Nephron progenitor cell (in vitro differentiated cells): ENCODE data around the gene YY1.
A peak's percentile ranks its signal among the peaks of the same experiment; 100 is the strongest.

ENCODE experiments used
- DNase-seq: peaks from one replicate; pipeline ENCODE4 v3.0.0; 2021
- H3K27ac Mint-ChIP-seq: 2 replicates; pipeline ENCODE4 v1.8.0; 2021; ENCODE audit warnings: mild to moderate bottlenecking, moderate library complexity, mixed read lengths
- H3K27me3 Mint-ChIP-seq: 2 replicates; pipeline ENCODE4 v1.8.0; 2021; ENCODE audit warnings: mild to moderate bottlenecking, low read depth, mixed read lengths; ENCODE audit not compliant: poor library complexity
- H3K36me3 Mint-ChIP-seq: 2 replicates; pipeline ENCODE4 v1.8.0; 2021; ENCODE audit warnings: low read depth, mixed read lengths
- H3K4me1 Mint-ChIP-seq: 2 replicates; pipeline ENCODE4 v1.8.0; 2021; ENCODE audit warnings: mixed read lengths
- H3K4me3 Mint-ChIP-seq: 2 replicates; pipeline ENCODE4 v1.8.0; 2021; ENCODE audit warnings: mild to moderate bottlenecking, moderate library complexity, mixed read lengths
- H3K9me3 Mint-ChIP-seq: 2 replicates; pipeline ENCODE4 v1.8.0; 2021; ENCODE audit warnings: mild to moderate bottlenecking, moderate library complexity, mixed read lengths
- TF ChIP-seq, protein P1 (sequence below): fragments of 200-600 bp; sonication (generic); IDR thresholded peaks from 2 replicates; pipeline ENCODE4 v1.5.0; 2021; ENCODE audit warnings: antibody characterized with exemption

YY1 gene

DNA sequence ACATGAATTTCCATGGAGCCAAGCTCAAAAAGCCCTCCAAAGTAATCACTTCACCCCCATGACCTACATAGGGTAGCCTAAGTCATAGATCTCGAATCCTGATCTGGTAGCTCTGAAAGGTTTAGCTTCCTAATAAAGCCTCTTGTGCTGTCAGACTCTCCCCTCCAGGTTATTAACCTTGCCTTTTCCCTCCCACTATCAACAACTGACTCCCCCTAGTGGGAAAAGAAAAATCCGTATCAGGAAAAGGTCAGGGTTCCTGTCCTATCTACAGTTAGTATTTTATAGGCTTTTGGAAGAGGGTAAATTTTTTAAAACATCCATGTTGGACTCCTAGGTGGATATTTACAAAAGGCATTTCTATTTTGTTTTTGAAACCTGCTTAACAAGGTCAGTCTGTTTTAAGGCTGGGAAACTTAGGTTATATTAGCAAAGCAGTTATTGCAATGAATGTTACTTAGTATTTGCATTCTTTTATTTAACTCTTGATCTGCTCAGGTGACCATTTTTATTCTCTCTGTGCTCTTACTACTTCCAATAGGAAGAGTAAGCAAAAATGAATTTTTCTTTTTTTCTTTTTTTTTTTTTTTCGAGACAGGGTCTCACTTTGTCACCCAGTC, 8.0 kb downstream of the YY1 start:
- Mint-ChIP-seq H3K36me3 (peaks cover 44% of the 10 kb centered on the region), H3K27me3 (peaks cover 5% of the 10 kb centered on the region), H3K4me3 (no peak overlapping the region), H3K4me1 (peaks cover 58% of the 10 kb centered on the region), H3K9me3 (peaks cover 3% of the 10 kb centered on the region), H3K27ac (peak overlapping the region; percentile 62)
- no peak for DNase-seq
- TF ChIP-seq, protein P1, sequence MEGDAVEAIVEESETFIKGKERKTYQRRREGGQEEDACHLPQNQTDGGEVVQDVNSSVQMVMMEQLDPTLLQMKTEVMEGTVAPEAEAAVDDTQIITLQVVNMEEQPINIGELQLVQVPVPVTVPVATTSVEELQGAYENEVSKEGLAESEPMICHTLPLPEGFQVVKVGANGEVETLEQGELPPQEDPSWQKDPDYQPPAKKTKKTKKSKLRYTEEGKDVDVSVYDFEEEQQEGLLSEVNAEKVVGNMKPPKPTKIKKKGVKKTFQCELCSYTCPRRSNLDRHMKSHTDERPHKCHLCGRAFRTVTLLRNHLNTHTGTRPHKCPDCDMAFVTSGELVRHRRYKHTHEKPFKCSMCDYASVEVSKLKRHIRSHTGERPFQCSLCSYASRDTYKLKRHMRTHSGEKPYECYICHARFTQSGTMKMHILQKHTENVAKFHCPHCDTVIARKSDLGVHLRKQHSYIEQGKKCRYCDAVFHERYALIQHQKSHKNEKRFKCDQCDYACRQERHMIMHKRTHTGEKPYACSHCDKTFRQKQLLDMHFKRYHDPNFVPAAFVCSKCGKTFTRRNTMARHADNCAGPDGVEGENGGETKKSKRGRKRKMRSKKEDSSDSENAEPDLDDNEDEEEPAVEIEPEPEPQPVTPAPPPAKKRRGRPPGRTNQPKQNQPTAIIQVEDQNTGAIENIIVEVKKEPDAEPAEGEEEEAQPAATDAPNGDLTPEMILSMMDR, result peak; percentile 56

DNA sequence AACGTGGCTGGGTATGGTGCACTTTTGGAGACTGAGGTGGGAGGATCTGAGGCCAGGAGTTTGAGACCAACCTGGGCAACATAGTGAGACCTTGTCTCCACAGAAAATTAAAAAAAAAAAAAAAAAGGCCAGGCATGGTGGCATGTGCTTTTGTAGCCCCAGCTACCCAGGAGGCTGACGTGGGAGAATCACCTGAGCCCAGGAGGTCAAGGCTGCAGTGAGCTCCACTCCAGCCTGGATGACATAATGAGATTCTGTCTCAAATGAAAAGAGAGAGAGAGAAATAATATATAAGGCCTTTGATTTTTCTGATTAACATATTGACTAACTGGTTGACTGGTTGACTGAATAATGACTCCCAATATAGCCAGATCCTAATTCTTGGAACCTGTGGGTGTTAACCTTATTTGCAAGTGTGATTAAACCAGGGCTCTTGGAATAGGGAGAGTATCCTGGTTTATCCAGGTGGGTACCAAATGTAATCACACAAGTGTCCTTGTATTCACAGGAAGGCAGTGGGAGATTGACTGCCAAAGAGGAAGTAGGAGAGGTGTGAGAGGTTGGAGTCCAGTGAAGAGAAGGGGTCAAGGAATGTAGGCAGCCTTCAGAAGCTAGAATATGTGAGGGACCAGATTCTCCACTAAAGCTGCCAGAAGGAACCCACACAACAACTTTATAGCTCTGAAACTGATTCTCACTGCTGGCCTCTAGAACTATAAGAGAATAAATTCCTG, 12.0 kb downstream of the YY1 start:
- no peak for DNase-seq
- no peak overlapping the region for H3K27ac Mint-ChIP-seq
- peaks cover 50% of the 10 kb centered on the region for H3K36me3 Mint-ChIP-seq
- no peak overlapping the region for H3K4me3 Mint-ChIP-seq
- H3K4me1 Mint-ChIP-seq, result peaks cover 36% of the 10 kb centered on the region
- TF ChIP-seq, protein P1, result no peak
- no peaks in the 10 kb centered on the region for H3K9me3 Mint-ChIP-seq
- peaks cover 2% of the 10 kb centered on the region for H3K27me3 Mint-ChIP-seq

DNA sequence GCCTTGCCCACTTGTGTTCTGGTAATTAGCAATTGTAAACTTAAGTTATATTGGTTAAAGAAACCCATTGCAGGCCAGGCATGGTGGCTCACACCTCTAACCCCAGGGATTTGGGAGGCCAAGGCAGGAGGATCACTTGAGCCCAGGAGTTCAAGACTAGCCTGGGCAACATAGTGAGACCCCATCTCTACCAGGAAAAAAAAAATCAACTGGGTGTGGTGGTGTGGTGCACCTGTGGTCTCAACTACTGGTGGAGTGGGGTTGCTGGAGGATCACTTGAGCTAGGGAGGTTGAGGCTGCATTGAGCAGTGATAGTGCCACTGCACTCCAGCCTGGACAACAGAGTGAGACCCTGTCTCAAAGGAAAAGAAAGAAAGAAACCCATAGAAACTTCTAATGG, 13.7 kb downstream of the YY1 start:
- Mint-ChIP-seq H3K36me3 (peaks cover 58% of the 10 kb centered on the region), H3K4me1 (peaks cover 18% of the 10 kb centered on the region), H3K27ac (no peak overlapping the region), H3K4me3 (no peak overlapping the region), H3K27me3 (peaks cover 2% of the 10 kb centered on the region), H3K9me3 (peaks cover 11% of the 10 kb centered on the region)
- DNase-seq, result no peak
- TF ChIP-seq, protein P1, result no peak

DNA sequence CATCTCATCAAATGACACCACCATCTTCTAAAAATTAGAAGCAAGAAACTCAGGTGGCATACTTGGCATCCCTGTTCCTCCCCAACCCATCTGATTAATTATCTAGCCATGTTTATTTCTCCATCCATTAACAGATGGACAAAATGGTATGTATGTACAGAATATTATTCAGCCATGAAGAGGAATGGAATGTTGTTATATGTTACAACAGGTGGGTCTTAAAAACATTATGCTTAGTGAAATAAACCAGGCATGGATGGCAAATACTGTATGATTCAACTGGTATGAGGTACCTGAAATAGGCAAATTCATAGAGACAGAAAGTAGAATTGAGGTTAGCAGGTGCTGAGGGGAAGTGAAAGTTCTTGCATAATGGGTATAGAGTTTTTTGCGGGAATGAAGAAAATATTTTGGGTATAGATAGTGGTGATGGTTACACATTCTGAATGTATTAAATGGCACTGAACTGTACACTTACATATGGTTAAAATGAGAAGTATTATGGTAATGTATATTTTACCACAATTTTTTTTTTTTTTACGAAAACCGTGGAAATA, 17.5 kb downstream of the YY1 start:
- no peak for DNase-seq
- no peak overlapping the region for H3K27ac Mint-ChIP-seq
- TF ChIP-seq, protein P1, result no peak
- H3K36me3 Mint-ChIP-seq, result peaks cover 69% of the 10 kb centered on the region
- peaks cover 17% of the 10 kb centered on the region for H3K9me3 Mint-ChIP-seq
- H3K4me3 Mint-ChIP-seq, result no peak overlapping the region
- peaks cover 4% of the 10 kb centered on the region for H3K27me3 Mint-ChIP-seq
- H3K4me1 Mint-ChIP-seq, result peaks cover 2% of the 10 kb centered on the region

DNA sequence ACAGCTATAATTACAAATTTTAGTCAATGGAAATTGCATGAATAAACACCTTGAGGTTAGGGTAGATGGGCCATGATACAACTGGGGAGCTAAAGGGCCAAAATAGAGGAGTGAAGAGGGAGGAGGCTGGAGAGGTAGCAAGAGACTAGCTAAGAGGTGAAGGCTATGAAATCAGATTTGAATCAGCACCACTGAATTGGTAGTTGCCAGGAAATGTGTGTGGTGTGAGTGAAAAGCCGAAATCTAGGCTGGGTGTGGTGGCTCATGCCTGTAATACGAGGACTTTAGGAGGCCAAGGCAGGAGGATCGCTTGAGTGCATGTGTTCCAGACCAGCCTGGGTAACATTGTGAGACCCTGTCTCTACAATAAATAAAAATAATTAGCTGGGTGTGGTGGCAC, 22.7 kb downstream of the YY1 start:
- Mint-ChIP-seq H3K36me3 (peaks cover 77% of the 10 kb centered on the region), H3K4me1 (peaks cover 9% of the 10 kb centered on the region), H3K27me3 (peaks cover 4% of the 10 kb centered on the region), H3K4me3 (no peak overlapping the region), H3K27ac (peak overlapping the region; percentile 79), H3K9me3 (peaks cover 13% of the 10 kb centered on the region)
- TF ChIP-seq, protein P1, result no peak
- DNase-seq, result no peak
